ENCODE results near the gene LYL1.
"Not testable (repeated sequence)": the region's sequence is repeated elsewhere in the genome, so short reads cannot be mapped to it uniquely, and the experiment has no call there.

LYL1 gene

GRCh38 chr19:13102666-13103580 lies at the start of gene LYL1:
Gene LYL1 (minus strand): TSS chr19:13102858. CDS start chr19:13101171, 1,687 bp downstream.
- no peak for DNase-seq

GRCh38 chr19:13151605-13152355 lies 49.1 kb upstream of the LYL1 start:
- DNase-seq: peak; percentile 93

- DNase-seq: no peak
Observed at GRCh38 chr19:13150931-13151604, 48.4 kb upstream of the LYL1 start.

GRCh38 chr19:13150187-13150930 lies 47.7 kb upstream of the LYL1 start, which contains the start of the genes IER2 and STX10:
Gene IER2 (plus strand): TSS chr19:13150411. CDS start chr19:13153187, 2,776 bp downstream.
Gene STX10 (minus strand): TSS chr19:13150375. CDS start chr19:13150173, 202 bp downstream.
- DNase-seq: peak; percentile 82

- no peak for DNase-seq
Observed at GRCh38 chr19:13149628-13150186, 47.0 kb upstream of the LYL1 start.

GRCh38 chr19:13149173-13149627 lies 46.5 kb upstream of the LYL1 start:
- not testable (repeated sequence) for DNase-seq

- no peak for DNase-seq
Observed at GRCh38 chr19:13146763-13147563, 44.3 kb upstream of the LYL1 start.

GRCh38 chr19:13139633-13140311 lies 37.1 kb upstream of the LYL1 start:
- no peak for DNase-seq

GRCh38 chr19:13138916-13139198 lies 36.2 kb upstream of the LYL1 start:
- no peak for DNase-seq

- DNase-seq: no peak
Observed at GRCh38 chr19:13138171-13138915, 35.7 kb upstream of the LYL1 start.

GRCh38 chr19:13137290-13137794 lies 34.7 kb upstream of the LYL1 start:
- no peak for DNase-seq

- no peak for DNase-seq
Observed at GRCh38 chr19:13135068-13136062, 32.7 kb upstream of the LYL1 start.

GRCh38 chr19:13134626-13135025 lies 32.0 kb upstream of the LYL1 start:
- DNase-seq: no peak

- no peak for DNase-seq
Observed at GRCh38 chr19:13133241-13133870, 30.7 kb upstream of the LYL1 start.

GRCh38 chr19:13132471-13133180 lies 30.0 kb upstream of the LYL1 start:
- no peak for DNase-seq

GRCh38 chr19:13130886-13131490 lies 28.3 kb upstream of the LYL1 start:
- no peak for DNase-seq

GRCh38 chr19:13129384-13129783 lies 26.7 kb upstream of the LYL1 start:
- DNase-seq: no peak
